ENCODE results near the gene CLASP1.

GRCh38 chr2:121582272-121582671 lies 67.0 kb downstream of the CLASP1 start:
- TF ChIP-seq CTCF (IDR thresholded peaks at IDR 0.05; ENCODE audit: low read length), result no peak
- TF ChIP-seq EZH2 (IDR thresholded peaks at IDR 0.05; ENCODE audit: borderline replicate concordance, low read length), result no peak

All from OCI-LY1 (cell line).